HG03196 (cell line): ENCODE data around the gene ME2.
A peak's percentile ranks its signal among the peaks of the same experiment; 100 is the strongest.
"Not testable (repeated sequence)": the region's sequence is repeated elsewhere in the genome, so short reads cannot be mapped to it uniquely, and the experiment has no call there.

Experiments used
- ATAC-seq: cut with Tn5 transposase; IDR thresholded peaks from one replicate; pipeline ENCODE4 v1.9.1; 2021; ENCODE audit not compliant: unreplicated experiment

The ME2 gene

DNA sequence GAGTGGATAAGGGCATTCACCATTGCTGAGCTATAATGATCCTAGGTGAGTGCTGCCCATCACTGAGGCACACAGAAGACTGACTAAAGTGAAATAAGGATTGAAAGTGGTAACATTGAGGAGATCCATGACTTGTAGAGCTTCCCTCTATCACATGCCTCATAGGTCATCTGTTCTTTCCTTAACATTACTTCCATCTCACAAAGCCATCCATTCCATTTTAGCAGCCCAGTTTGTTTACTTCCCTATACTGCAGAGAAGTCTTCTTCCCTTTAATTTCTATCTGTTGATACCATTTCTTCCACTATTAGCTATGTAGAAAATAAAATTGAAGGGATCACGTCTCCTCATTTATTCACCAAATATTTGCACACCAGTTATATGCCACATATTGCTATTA is 32.1 kb downstream of the ME2 start:
- no peak for ATAC-seq

GRCh38 chr18:50917021-50917420 is 38.1 kb downstream of the ME2 start:
- no peak for ATAC-seq

DNA sequence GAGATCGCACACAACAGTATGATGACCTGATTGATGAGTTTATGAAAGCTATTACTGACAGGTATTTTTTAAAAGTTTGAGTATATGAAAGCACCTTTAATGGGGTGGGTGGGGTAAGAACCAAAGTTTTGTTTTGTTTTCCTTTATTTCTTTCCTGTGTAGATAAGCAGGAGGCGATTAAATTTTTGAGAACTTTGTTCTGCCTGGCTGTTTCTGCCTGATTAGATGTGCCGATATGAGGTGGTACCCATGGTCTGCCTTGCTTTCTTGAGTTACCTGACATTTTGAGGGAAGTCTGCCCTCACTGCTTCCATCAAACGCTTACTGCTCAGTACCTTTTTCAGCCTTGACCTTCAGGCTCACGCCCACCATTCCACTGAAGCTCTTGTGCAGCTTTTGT is 39.2 kb downstream of the ME2 start:
- no peak for ATAC-seq

DNA sequence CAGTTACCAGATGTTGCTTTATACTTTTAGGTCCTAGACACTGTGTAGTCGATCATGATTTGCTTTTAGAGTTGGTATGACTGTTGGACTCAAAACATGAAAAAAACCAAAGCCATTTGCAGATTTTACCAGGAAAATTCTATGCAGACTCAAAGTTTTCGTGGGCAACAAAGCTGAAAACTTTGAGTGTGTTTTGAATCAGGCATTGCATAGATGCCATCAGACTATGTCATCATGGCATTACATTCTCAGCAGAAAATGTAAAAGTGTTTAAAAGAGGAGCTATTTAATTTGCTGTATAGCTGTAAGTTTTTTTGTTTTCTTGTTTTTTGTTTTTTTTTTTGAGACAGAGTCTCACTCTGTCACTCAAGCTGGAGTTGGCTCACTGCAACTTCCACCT is 45.5 kb downstream of the ME2 start:
- no peak for ATAC-seq

GRCh38 chr18:50926521-50926920 is 47.6 kb downstream of the ME2 start:
- ATAC-seq: no peak

DNA sequence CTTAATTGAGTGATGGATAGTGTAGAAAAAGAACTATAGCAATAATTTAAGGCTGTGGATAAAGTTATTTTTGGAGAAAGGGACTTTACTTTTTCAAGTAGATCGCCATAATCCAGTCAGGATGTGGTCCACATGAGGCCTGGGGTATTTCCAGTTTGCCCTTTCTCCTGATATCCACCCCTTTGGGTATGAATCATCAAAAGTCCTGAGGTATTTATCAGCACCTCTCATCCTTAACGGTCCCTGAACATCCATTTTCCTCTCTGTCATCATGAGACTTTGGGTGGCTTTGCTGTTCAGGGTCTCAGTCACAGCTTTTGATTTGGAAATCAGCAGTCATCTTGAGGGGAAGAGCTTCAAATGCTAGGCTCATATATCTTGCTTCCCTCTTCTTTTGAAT is 49.6 kb downstream of the ME2 start:
- ATAC-seq: no peak

DNA sequence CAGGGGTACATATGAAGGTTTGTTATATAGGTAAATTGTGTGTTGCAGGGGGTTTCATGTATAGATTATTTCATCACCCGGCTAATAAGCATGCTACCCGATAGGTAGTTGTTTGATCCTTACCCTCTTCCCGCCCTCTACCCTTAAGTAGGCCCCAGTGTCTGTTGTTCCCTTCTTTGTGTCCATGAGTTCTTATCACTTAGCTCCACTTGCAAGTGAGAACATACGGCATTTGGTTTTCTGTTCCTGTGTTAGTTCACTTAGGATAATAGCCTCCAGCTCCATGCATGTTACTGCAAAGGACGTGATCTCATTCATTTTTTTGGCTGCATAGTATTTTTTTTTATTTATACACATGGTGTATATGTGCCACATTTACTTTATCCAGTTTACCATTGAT is 54.8 kb downstream of the ME2 start:
- no peak for ATAC-seq

DNA sequence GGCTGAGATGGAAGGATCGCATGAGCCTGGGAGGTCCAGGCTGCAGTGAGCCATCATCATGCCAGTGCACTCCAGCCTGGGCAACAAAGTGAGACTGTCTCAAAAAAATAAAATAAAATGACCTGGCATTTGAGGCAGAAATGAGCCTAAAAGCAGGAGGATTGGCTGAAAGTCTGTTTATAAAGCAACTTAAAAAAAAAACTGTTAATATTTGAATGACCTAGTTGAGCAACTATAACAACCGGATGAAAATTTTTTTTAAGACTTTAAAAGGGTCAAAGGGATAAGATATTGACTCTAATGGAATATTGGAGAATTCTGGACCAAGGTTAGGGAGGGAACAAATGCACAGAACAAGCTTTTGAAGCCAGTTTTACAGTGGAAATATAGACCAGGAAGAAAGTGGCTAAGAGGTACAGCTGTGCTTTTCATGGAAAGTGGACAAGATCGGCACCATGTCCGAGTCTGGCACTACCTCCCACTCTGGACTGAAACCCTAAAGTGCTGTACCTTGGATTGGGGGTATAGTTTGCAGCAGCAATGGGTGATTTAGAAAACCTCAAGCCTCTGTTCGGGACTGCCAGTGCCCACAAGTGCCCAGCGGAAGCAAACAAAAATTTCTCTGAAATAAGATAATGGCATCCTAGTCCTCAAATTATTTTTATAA is 55.8 kb downstream of the ME2 start:
- ATAC-seq: no peak

GRCh38 chr18:50935493-50936191 is 56.7 kb downstream of the ME2 start:
- no peak for ATAC-seq

DNA sequence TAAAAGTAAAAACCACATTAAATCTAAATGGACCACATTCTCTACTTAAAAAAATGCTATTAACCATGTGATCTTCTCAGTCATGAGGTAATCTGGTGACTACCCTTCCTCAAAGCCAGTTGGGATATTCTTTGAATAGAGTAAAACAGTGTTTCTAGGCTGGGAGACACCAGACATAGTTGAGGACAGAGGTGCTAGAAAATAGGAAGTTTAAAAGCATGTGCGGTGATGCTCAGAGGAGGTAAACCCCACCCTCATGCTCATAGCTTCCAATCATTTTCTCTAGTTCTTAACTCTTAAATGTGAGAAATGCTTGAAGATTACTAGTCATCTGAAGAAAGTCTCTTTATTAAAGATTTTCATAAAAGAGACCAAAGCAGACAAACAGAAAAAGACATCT is 58.3 kb downstream of the ME2 start:
- no peak for ATAC-seq

GRCh38 chr18:50938912-50939311 is 60.0 kb downstream of the ME2 start:
- ATAC-seq: no peak

DNA sequence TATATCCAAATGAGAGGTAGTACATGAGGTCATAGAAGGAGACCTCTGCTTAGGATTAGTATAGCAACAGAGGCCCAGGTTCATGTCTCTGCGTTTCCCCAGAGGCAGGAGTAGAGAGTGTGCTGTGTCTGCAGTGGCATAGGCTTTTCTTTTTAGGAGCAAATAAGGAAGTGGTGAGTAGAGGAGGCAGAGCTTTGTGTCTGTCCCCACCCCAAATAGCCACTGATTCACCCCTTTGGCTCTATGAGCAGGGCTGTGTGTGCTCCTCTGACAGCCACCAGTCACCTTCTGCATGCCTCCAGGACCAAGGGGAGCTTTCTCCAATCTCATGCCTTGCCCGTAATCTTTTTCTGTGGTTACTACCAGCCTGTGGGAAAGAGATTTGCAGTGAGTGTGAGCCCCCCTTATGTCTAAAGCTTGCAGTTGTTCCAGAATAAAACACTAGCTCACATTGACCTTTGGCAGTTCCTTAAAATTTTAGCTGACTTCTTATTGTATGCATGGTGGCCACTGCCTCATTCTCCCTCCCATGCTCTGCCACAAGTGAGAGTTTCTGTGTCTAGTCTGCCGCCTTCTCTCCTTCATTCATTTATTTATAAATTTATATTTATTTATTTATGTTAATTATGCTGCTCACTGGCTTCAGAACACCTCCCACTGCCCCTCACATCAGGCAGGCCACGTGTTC is 65.5 kb downstream of the ME2 start:
- no peak for ATAC-seq

DNA sequence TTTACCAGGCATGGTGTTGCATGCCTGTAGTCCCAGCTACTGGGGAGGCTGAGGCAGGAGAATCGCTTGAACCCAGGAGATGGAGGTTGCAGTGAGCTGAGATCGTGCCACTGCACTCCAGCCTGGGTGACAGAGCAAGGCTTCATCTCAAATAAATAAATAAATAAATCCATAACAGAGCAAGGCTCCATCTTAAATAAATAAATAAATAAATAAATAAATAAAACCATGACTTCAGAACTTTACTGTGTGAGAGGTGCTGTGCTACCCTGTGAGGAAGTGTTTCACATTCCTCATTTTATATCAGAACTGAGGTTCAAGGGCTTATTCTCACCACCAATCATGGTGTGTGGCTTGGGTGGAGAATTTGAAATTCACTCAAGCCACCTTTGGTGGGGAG is 67.0 kb downstream of the ME2 start:
- not testable (repeated sequence) for ATAC-seq

GRCh38 chr18:50947899-50948298 is 69.0 kb downstream of the ME2 start:
- ATAC-seq: no peak

GRCh38 chr18:50949185-50949584 is 70.3 kb downstream of the ME2 start:
- no peak for ATAC-seq

DNA sequence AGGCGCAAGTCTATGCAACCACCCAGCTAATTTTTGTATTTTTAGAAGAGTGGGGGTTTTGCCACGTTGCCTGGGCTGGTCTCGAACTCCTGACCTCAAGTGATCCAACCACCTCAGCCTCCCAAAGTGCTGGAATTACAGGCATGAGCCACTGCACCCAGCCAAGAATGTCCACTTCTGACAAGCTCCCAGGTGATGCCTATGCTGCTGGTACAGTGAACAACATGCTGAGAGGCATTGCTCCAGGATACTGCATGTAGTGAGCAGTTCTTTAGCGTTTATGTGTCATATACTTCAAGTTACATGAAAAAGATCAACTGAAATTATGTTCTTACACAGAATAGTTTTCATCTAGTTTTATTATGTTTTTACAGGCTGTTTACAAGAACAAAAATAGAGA is 71.7 kb downstream of the ME2 start:
- no peak for ATAC-seq

- no peak for ATAC-seq
These were observed 74.9 kb downstream of the ME2 start for GRCh38 chr18:50953822-50954221.

DNA sequence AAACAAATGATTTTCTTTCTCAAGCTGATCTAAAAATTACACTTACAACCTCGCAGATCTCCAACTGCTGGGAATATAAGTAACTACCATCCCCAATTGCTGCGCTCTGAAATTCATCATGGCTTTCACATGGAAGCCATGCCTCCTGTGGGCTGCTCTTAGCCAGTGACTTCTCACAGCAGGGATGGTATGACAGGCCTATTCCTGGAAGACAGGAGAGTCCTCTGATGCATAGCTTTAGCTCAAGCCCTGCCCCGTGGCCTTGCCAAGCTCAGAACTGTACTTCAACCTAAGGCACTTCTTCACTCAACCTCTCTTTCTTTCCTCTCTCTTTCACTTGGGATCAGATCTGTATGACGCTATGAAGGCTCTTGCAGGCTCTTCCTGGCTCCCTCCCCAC is 76.3 kb downstream of the ME2 start:
- ATAC-seq: no peak

DNA sequence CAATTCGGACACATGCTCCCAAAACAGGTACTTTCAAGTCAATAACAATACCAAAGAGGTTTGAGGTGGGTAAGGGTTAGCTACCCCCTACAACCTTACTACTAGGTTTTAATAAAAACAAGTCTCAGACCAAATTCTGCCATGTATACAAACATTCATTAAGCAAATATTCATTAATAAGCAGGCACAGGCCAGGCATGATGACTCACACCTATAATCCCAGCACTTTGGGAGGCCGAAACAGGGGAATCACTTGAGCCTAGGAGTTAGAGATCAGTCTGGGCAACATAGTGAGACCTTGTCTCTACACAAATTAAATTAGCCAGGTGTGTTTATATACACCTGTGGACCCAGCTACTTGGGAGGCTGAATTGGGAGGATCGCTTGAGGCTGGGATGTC is 77.2 kb downstream of the ME2 start:
- no peak for ATAC-seq

DNA sequence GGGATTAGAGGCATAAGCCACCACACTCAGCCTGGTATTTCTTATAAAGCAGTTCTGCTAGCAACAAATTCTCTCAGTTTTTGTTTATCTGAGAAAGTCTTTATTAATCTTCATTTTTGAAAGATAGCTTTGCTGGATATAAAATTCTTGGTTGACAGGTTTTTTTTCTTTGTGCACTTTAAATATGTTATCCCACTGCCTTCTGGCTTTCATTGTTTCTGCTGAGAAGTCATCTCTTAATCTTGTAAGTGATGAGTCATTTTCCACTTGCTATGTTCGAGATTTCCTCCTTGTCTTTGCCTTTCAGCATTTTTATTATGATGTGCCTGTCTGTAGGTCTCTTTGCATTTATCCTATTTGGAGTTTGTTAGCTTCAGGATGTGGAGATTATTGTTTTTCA is 83.1 kb downstream of the ME2 start:
- no peak for ATAC-seq

DNA sequence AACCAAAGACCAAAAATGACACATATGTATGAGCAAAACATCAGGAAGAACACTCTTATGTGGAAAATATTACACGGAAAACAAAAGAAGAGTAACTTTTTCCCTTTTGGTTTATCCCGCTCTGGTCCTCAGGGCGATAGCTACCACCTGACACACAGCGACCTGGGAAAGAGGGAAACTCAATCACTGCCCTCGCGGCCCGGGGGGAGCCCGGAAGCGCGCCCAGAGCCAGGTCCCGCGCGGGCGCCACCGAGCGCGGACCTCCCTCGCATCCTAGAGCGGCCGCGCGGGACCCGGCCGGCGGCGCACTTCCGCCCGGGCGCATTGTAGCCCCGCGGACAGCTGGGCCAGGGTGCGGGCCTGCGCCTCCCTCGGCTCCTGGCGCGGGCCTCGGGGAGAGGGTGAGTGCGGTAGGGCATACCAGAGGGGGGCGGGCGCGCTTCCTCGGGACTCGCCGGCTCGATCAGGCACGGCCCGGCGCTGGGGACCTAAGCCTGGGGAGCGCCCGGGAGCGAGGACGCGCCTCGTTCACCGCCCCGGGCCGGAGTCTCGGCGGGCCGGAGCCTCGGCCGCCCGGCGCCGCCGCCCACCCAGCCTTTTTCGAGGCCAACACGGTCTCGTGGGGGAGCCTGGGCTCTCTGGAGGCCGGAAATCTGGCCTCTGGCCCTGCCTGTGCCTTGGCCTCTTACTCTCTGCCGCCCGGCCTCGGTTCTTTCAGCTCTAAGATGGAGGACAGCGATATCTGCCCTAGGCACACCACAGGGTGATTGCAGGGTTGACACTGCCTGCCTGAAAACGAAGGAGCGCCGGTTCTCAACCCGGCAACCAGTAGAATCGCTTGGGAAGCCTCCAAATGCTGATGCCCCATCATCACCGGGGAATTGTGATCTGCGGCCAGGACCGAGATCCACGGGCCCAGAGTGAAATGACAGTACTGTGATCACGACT is 89.1 kb downstream of the ME2 start, which contains the start of gene ELAC1:
TSS of gene ELAC1 (plus strand) at position 327 of the 948 bp plus-strand sequence. CDS start 6,365 bp downstream, outside the sequence.
- peak; percentile 95 for ATAC-seq
